ENCODE results near the gene SLC6A4. TPM values are rescaled to one million over a fixed set of nuclear protein-coding genes. Genes with fewer than 3 reads are reported as not detected.
A peak's percentile ranks its signal among the peaks of the same experiment; 100 is the strongest.

The SLC6A4 gene
- total RNA-seq, 2 donors from 2014 or later = 0.38 to 1.8 TPM

GRCh38 chr17:30239089-30239462 lies 3.6 kb upstream of the SLC6A4 start:
- Histone ChIP-seq H3K9ac (ENCODE audit: extremely low read depth, low read length, poor library complexity, severe bottlenecking) (no peak overlapping the region), H3K4me1 (ENCODE audit: control insufficient read depth, insufficient read depth, low read length) (no peaks in the 10 kb centered on the region), H3K27me3 (ENCODE audit: control insufficient read depth, insufficient read depth, low read length, poor library complexity, severe bottlenecking) (peaks cover 57% of the 10 kb centered on the region), H3K4me3 (ENCODE audit: low read length) (no peak overlapping the region), H3K27ac (ENCODE audit: low read depth, low read length) (no peak overlapping the region), H3K9me3 (ENCODE audit: control insufficient read depth, low read length) (peaks cover 8% of the 10 kb centered on the region), H3K36me3 (ENCODE audit: control insufficient read depth, insufficient read depth, low read length) (no peaks in the 10 kb centered on the region)
- H3K36me3 Mint-ChIP-seq (ENCODE audit: low read depth) = peaks cover 9% of the 10 kb centered on the region
- H3K9me3 Mint-ChIP-seq = peaks cover 17% of the 10 kb centered on the region
- H3K27me3 Mint-ChIP-seq (ENCODE audit: insufficient read depth) = peaks cover 63% of the 10 kb centered on the region
- peak; percentile 51 for DNase-seq
- no peak overlapping the region for H3K27ac Mint-ChIP-seq
- 77 to 78% methylated on average over 5 of the region's 5 CpGs for WGBS, 2 experiments (ENCODE audit: insufficient coverage in 1 of 2, insufficient read length in 1 of 2)
- no peak for TF ChIP-seq CTCF (conservative IDR thresholded peaks at IDR 0.05)
- H3K4me1 Mint-ChIP-seq = peaks cover 9% of the 10 kb centered on the region
- H3K4me3 Mint-ChIP-seq = no peak overlapping the region

- no peak overlapping the region for H3K27ac Mint-ChIP-seq
- peak; percentile 87 for DNase-seq
- H3K9me3 Mint-ChIP-seq = peaks cover 17% of the 10 kb centered on the region
- H3K27me3 Mint-ChIP-seq (ENCODE audit: insufficient read depth) = peaks cover 68% of the 10 kb centered on the region
- Histone ChIP-seq H3K27ac (ENCODE audit: low read depth, low read length) (no peak overlapping the region), H3K4me3 (ENCODE audit: low read length) (no peak overlapping the region), H3K9ac (ENCODE audit: extremely low read depth, low read length, poor library complexity, severe bottlenecking) (no peak overlapping the region), H3K9me3 (ENCODE audit: control insufficient read depth, low read length) (peaks cover 8% of the 10 kb centered on the region), H3K27me3 (ENCODE audit: control insufficient read depth, insufficient read depth, low read length, poor library complexity, severe bottlenecking) (peaks cover 62% of the 10 kb centered on the region), H3K4me1 (ENCODE audit: control insufficient read depth, insufficient read depth, low read length) (no peaks in the 10 kb centered on the region), H3K36me3 (ENCODE audit: control insufficient read depth, insufficient read depth, low read length) (no peaks in the 10 kb centered on the region)
- no peak for TF ChIP-seq CTCF (conservative IDR thresholded peaks at IDR 0.05)
- peak overlapping the region; percentile 37 for H3K4me3 Mint-ChIP-seq
- 27 to 30% methylated on average over 10 to 27 of the region's 27 CpGs for WGBS, 2 experiments (ENCODE audit: insufficient coverage in 1 of 2, insufficient read length in 1 of 2)
- H3K4me1 Mint-ChIP-seq = peaks cover 9% of the 10 kb centered on the region
- peaks cover 9% of the 10 kb centered on the region for H3K36me3 Mint-ChIP-seq (ENCODE audit: low read depth)
Observed at GRCh38 chr17:30238387-30239088, 3.0 kb upstream of the SLC6A4 start.

GRCh38 chr17:30238003-30238344 lies 2.5 kb upstream of the SLC6A4 start:
- Mint-ChIP-seq H3K27ac (no peak overlapping the region), H3K27me3 (ENCODE audit: insufficient read depth) (peaks cover 74% of the 10 kb centered on the region), H3K4me1 (peaks cover 11% of the 10 kb centered on the region), H3K4me3 (peak overlapping the region; percentile 37), H3K9me3 (peaks cover 17% of the 10 kb centered on the region), H3K36me3 (ENCODE audit: low read depth) (peaks cover 9% of the 10 kb centered on the region)
- peaks cover 68% of the 10 kb centered on the region for H3K27me3 ChIP-seq (ENCODE audit: control insufficient read depth, insufficient read depth, low read length, poor library complexity, severe bottlenecking)
- H3K9me3 ChIP-seq (ENCODE audit: control insufficient read depth, low read length) = peaks cover 8% of the 10 kb centered on the region
- WGBS, 2 experiments (ENCODE audit: insufficient coverage in 1 of 2, insufficient read length in 1 of 2) = 28 to 57% methylated on average over 2 to 7 of the region's 7 CpGs
- H3K36me3 ChIP-seq (ENCODE audit: control insufficient read depth, insufficient read depth, low read length) = no peaks in the 10 kb centered on the region
- H3K27ac ChIP-seq (ENCODE audit: low read depth, low read length) = no peak overlapping the region
- no peaks in the 10 kb centered on the region for H3K4me1 ChIP-seq (ENCODE audit: control insufficient read depth, insufficient read depth, low read length)
- DNase-seq = no peak
- TF ChIP-seq CTCF (conservative IDR thresholded peaks at IDR 0.05) = no peak
- no peak overlapping the region for H3K4me3 ChIP-seq (ENCODE audit: low read length)
- H3K9ac ChIP-seq (ENCODE audit: extremely low read depth, low read length, poor library complexity, severe bottlenecking) = no peak overlapping the region

All from endodermal cell (in vitro differentiated cells).